Fibroblast of peridontal ligament (primary cell): ENCODE results near the gene STRIP1.

Experiments used
- DNase-seq: peaks from one replicate; pipeline ENCODE4 v3.0.0-alpha.2; 2010; ENCODE audit errors: extremely low read depth

STRIP1 gene

DNA sequence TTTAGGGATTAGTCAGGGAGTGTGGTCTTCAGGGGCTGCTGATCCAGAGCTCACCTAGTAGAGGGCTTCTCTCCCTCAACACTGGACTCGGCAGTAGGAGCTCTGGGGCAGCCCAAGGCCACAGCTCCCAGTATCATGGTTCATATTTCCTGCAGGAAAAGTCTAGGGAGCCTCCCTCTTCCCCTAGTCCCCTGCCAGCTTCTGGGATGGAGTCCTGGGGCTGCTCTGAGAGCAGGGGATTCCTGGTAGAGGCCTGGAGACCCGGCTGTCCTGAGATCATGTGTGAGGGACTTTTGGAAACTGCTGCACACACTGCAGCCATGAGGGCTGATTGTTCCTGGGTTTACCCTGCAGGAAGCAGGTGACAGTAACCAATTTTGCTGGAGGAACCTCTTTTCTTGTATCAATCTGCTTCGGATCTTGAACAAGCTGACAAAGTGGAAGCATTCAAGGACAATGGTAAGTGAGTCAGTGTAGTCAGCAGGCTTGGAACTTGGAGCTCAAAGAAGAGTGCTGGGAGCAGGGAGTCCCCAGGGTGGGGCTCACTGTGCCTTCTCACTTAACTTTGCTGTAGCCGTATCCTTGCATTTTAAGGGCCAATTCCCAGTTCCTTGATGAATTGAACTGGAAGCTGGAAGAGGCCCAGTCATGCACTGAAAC lies 16.3 kb downstream of the STRIP1 start:
- DNase-seq: peak; percentile 35

DNA sequence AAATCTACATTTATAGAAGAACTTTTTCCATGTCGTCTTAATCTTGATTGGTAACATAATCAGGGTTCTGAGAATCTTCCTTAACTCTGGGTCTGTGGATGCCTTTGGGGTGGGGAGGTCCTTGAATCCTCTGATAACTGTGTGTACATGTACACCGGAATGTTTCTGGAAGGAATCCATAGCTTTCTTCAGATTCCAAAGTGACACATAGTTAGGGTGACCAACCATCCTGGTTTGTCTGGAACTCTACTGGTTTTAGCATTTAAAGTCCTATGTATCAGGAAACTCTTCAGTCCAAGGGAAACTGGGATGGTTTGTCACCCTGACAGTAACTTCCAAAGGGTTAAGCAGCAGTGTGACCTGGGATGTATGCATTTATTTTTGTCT lies 16.8 kb downstream of the STRIP1 start:
- DNase-seq: no peak

DNA sequence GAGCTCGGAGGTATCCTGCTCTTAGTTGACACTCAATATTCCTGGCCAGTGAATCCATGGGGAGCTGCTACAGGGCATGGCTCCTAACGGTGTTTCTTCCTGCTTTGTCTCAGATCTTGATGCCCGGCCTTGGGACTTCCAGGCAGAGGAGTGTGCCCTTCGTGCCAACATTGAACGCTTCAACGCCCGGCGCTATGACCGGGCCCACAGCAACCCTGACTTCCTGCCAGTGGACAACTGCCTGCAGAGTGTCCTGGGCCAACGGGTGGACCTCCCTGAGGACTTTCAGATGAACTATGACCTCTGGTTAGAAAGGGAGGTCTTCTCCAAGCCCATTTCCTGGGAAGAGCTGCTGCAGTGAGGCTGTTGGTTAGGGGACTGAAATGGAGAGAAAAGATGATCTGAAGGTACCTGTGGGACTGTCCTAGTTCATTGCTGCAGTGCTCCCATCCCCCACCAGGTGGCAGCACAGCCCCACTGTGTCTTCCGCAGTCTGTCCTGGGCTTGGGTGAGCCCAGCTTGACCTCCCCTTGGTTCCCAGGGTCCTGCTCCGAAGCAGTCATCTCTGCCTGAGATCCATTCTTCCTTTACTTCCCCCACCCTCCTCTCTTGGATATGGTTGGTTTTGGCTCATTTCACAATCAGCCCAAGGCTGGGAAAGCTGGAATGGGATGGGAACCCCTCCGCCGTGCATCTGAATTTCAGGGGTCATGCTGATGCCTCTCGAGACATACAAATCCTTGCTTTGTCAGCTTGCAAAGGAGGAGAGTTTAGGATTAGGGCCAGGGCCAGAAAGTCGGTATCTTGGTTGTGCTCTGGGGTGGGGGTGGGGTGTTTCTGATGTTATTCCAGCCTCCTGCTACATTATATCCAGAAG lies 19.4 kb downstream of the STRIP1 start:
- DNase-seq: peak; percentile 50

DNA sequence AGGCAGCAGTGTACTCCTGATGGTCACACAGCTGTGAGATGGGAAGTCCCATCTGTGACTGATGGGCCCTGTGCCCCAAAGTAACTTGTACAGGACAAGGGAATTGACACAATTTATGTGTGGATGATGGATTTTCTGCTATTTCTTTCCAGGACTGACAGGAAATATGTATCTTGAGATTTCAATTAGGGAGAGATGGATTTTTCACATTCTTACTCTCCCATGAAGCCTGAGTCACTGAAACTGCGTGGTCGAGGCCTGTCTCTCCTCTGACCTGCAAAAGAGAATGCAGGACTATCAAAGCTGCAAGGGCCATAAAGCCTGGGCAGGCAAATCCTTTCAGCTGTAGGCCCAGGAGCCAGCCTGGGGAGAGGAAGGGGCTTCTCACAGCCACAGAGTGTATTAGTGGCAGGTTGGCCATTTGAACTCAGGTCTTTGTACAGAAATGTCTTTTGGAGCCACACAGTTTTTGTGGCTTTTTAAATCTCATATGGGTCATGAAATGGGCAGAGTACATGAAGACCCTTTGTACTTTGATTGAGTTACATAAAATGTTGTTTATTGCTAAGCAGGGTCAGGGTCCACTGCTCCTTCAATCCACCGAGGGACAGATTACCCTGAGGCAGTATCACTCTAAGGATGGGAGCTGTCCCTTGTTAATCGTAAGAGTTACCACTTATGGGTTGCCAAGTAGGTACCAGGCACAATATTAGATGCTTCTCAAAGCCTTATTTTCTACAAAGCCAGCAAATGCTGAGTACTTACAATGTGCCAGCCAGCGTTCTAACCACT lies 21.3 kb downstream of the STRIP1 start:
- peak; percentile 54 for DNase-seq

DNA sequence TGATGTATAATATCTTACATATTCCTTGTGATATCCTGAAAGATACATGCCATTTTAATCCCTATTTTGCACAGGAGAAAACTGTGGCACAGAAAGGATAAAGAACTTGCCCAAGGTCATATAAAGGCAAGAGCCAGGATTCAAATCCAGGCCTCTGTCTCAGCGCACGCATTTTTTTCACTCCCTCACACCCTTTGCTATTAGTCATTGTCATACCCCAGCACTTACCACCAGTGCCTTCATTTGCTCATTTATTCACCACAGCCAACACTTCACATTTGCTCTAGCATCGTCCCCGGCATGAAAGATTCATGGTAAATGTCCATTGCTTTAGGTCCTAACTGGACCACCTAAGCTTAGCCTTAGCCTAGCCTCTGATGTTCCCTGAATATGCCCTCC lies 21.9 kb downstream of the STRIP1 start:
- no peak for DNase-seq

DNA sequence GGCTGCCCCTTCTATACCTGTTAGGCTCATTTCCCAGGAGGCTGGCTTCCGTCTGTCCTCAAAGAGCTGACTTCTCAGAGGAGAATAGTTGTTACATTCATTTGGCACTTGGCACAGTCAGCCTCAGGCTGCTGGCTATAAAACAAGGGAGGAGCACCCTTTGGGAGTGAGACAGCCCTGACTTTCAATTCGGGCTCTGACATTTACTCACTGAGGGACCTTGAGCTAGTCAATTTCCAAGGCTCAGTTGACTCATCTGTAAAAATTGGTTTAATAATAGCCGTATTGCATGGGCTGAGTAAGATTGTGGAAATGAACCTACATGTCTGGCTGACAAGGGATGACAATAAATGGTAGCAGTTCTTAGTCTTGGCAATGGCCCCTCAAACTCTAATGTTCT lies 22.4 kb downstream of the STRIP1 start:
- peak; percentile 67 for DNase-seq

DNA sequence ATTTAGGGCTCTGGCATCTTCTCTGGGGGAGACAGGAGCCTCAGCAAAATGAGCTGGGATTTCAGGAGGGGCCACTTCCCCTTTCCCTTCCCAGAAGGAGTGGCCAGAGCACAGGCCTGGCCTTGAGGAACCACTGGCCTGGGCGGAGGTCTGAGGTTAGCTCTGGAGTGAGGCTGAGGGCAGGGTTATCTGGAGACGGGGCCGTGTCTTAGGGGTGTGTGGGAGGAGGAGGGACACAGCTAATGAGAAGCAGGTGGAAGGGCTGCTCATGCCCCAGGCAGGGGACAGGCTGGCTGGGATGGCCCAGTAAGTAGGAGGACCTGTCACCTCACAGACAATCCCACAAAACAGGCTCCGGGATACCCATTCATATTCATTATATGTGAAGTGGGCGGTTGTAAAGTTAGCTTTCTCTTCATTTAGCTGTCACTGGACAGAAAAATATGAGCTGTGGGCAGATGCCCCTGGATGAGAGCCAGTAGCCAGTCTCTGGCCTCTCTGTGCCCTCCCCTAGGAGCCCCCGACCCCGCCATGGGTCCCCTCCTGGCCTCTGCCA lies 23.6 kb downstream of the STRIP1 start:
- no peak for DNase-seq

DNA sequence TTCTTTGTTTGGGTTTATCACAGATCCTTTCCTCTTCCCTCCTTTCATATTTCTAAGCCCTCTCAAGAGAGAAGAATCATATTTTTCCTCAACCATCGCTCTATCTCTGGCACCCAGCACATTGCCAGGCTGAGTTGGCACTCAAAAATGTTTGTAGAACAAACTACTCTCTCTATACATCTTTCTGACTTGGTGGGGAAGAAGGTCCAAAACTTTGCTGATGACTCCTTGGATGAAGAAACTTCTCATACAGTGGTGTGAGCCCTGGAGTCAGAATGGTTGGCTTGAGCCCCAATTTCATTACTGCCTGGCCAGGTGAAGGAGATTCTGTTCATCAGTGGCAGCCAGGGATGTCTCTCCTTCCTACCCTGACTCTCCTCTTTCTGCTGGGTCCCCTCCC lies 24.2 kb downstream of the STRIP1 start:
- DNase-seq: no peak

DNA sequence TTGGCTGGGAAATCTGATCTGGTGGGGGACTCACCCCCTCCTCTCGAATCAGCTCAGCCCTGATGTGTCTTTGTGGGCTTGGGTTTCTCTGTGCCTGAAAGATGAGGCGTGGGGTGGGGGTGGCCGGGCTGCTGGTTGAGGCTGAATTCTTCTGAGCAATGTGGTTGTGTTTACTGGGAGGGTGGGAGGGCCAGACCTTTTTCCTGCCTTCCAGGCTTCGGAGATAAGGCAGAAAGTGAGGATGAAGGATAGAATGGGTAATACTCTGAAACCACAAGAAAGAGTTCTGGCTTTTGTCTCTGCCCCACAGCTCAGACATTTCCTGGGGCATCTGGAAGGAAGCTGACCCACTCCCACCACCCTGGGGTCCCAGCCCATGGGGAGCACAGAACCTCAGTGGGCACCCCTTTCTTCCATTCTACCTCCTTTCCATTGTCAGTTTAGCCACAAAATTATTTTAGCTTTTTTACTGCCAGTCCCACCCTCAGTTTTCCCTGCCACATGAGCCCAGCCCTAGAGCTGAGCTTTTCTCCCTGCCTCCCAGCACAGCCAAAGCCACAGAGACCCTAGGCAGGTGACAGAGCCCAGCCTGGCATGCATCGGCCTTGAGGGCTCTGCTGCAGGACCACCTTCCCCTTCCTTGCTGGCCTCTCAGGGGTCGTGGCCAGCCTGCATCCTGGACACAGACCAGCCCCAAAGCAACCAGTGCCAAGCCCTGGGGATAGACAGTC lies 24.9 kb downstream of the STRIP1 start:
- DNase-seq: no peak

DNA sequence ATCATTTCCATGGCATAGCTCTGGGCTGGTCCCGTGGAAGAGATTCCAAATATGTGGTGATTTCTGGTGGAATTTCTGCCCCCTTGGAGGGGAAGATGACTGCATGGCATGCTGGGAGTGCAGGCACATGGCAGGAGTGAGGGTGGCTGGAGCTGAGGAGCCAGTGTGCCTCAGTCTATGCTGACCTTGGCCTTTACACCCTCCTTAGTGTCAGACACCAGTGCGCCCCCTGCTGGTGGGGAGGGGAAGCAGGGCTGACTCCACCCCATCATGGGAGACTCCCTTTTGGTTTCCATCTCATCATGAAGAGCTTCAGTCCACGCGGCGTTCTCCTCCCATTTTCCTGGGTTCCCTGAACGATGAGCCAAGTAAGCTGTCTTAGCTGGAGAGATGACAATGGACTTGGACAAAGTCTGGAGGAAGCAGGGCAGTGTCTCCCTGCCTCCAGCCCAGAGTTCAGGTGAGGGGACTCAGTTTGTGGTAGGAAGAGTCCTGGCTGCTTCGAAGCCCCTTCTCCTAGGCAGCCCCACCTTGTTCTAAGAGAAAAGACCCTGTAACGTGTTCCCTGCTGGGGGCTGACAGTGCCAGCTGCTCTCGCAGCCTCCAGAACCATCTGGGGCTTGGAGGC lies 25.7 kb downstream of the STRIP1 start:
- no peak for DNase-seq

DNA sequence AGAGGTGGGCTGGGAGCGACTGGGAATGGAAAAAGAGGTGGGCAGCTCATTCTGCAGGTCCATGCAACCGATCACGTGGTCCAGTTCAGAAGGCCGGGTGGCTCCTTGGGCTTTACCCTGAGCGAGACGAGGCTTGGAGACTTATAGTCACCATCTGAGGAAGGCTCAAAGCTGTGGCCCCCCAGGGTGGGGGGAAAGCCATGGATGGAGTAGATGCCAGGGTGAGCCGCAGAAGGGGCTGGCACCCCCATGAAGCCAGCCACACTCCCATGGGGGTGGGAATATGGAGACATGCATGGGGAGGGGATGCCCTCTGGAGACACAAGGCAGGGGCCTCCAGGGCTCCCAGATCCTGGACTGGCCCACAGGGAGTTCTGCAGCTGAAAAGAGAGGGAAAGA lies 26.2 kb downstream of the STRIP1 start:
- no peak for DNase-seq

DNA sequence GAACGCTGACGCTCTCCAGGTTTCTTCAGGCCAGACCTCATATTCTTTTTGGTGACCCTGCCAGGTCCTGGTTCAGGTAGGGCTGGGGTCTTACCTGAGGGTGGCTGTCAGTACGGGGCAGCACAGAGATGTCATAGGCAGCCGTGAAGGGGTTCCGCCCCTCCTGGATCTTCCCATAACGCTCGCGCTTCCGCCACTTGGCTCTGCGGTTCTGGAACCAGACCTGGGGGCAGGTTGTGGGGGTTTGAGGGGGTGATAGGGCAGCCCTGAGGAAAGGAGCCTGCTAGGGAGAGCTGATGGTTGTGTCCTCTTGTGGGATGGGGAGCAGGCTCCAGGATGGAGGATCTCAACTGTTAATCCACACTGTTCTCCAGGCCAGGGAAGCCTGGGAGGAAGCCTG lies 26.9 kb downstream of the STRIP1 start:
- no peak for DNase-seq

DNA sequence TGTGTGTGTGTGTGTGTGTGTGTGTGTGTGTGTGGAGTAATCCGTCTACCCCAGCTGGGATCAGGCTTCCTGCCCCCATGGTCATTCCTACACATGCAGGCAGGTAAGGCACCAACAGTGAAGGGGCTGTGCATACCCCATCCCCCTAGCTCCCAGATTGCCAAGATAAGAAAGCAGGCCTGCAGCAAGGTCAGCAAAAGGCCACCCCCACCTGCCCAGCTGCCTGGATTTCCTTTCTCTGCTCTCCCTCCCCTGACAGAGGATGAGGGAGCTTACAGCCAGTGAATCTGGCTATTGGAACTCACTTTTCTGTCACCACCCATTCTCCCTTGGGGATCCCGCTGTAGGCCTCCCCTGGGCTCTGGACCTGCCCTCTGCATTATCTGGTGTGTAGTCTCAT lies 28.2 kb downstream of the STRIP1 start:
- DNase-seq: no peak

DNA sequence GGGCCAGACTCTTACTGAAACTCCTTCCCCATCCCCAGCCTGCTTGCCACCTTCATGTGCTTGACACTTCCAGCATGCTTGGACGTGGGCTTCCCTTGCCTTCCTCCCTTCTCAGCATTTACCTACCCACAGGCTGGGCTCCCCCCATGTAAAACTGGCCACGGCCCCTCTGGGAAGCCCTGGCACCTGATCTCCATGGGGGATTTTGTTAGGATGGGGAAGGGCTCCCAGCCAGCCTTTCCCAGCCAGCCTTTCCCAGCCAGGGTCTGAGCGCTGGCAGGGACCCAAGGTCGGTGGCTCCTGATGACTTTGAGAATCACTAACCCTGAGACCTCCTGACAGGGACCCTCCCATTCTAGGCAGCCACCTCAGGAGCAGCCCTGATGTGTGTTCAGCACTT lies 29.4 kb downstream of the STRIP1 start:
- no peak for DNase-seq

DNA sequence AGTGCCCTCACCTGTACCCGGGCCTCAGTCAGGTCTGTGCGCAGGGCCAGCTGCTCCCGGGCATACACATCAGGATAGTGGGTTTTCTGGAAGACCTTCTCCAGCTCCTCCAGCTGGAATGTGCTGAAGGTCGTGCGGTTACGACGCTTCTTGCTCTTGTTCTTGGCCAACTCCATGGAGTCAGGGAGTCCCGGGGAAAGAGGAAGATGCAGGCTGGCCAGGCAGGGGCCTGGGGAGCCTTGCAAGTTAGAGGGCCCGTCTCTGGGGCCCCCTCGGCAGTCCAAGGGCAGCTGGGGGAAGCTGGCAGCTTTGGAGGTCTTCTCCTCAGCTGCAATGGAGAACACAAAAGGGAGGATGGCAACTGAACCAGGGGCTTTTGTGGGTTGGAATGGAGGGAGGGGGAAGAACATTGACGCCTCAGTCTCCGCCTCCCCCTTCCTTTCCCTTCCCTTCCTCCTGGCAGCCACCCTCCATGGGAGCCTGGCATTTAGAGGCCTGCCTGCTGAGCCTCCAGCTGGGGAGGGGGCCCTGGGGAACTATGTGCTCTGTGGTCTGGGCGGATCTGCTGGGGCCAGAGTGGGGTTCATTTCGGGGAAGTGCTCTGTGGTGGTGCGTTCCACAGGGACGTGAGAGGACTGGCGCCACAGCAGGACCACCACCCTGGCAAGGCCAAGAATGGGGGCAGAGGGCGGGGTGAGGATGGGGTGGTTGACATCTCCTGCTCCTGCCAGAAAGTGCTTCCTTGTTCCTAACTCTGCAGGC lies 30.3 kb downstream of the STRIP1 start:
- no peak for DNase-seq

DNA sequence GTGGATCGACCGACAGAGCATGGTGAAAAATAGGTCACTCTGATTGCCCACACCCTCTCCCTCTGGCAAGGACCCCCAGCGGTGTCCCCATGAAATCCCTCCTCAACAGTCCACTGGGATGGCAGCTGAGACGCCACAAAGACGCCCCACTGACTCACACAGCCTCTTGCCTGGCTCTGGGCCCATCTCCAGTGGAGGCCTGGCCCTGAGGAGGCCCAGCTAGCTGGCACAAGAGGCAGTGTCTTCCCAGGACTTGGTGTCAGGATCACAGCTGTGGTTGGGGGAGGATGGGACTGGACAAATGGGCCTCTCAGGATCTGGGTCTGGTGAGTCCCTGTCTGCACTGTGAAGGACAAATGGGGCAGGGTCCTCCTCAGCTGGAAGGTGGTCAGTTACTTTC lies 31.4 kb downstream of the STRIP1 start:
- no peak for DNase-seq

DNA sequence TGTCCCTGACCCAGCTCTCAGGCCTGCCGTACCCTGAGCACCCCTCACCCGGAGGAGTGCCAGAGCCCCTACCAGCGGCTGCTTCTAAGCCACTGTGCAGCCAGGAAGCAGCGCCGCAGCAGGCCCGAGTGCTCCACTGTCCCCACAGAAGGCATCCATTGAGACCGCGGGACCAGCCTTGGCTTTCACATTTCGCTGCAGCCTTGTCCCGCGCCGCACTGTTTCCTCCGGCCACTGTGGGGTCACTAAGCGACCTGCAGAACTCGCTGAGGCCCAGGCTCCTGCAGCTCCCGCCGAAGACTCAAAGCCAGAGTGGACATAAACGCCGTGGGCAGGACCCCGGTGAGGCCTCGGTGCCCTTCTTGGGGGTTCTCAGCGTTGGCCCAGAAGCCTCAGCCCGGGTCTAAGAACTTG lies 33.1 kb downstream of the STRIP1 start:
- DNase-seq: no peak

DNA sequence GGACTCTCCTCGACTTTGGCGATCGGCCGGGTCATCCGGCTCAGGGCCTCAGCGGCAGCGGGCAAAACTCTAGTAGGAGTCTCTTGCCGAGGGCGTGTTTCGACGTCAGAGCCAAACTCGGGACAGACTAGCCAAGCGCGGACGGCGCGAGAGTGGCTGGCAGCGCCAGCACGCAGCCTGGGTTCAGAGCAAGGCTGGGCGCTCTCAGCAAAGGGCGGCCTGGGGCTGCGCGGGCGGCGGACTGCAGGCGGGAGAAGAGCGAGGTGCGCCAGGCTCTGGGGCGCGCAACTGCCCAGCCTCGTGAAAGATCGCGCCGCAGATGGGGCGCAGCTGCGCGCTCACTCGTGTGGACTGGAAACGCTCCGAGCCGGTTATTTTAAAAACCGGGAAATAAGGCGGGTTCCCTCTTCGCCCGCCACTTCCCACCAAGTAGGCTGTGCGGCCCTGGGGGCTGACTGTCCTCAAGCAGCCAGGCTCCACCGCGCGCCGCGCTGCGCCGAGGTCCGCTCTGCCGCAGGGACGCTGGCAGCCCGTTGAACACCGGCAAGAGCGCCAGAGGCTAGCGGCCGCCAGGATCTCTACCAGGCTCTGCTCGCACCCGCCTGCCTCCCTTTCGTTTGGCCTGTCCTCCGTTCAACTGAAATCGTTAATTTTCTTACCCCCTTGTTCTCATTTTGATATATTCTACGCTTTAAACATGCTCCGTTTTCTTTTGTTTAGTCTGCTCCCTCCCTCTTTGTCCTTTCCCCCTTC lies 33.6 kb downstream of the STRIP1 start:
- no peak for DNase-seq

DNA sequence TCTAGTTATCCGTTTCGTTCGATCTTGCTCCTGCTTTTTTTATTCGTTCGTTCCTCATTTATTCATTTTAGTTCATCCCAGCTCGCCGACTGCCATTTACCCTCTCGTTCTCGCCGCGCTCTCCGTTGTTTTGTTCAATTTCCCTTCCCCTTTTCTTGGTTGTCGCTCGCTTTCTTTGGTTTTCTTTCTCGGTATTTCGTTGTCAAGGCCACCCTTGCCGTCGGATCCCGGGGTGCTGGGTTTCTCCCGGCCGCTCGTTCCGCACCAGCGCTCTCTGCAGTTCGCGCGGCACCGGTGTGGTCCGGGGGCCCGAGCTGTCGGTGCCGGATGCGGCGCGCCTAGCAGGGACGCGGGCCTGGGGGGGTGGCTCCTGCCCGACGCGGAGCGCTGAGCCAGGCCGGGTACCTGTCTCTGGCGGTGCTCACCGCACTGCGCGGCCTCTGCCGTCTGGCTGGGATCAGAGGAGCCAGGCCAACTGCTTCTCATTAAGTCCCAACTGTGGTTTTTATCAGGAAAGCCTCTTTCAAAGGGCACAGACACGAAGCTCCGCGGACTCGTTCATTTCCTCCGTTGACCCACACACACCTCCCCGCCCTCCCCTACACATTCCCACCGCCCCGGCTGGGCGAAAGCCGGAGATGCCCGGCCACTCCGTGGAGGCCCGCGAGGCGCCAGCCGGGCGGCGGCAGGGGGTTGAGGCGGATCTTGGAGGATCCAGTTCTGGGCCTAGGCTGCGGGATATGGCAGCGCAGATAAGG lies 34.4 kb downstream of the STRIP1 start:
- DNase-seq: no peak
